Hippocampal formation (tissue), 2 donors: Measurements from ENCODE around the gene POLR3A.
A peak's percentile ranks its signal among the peaks of the same experiment; 100 is the strongest.
"Not testable (repeated sequence)": the region's sequence is repeated elsewhere in the genome, so short reads cannot be mapped to it uniquely, and the experiment has no call there.

ENCODE experiments used
- DNase-seq, 2 donors: peaks; one replicate each; lab custom pipeline; 2025; lab: John Stamatoyannopoulos, UW

The POLR3A gene

DNA sequence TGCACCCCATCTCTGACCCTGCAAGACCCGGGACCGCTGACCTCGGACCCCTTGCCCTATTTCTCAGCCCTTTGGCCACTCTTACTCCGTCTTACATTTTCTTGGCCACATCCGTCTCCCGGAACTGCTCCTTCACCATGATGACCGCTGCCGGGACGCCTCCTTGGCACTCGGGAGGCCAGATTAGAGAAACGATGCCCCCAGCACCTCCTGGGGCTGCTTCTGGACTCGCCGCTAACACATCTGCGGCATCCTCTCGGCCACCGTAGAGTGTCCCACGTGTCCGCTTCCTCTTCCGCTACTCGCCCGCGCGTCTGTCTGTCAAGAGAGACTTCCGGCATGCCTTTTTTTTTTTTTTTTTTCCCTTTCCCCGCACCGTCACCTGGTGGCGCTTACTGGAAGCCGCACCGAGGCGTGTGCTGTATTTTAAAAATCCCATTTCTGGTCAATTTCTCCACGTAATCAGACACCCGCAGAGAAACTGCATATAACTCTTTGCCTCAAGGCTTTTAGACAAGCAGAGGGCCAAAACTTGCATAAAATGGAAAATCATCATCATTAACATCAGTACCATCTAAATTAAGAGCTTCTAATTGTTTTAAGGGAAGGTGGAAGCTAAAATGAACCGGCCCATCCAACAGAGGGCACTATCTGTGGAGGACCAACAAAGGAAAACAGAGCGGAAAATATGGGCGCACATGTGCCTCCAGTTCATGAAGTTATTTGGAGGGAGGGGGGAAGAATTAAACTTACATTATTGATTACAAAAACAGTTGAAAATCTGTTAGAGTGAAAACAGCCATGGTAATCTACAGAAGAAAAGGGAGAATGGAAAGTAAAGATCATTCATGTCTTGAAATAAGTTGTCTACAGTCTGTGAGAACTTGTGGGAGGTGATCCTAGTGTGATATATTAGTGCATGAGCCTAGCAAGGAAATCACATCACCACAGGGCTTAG lies at the start of gene POLR3A:
POLR3A (minus strand) TSS at position 247 of the 958 bp plus-strand sequence; CDS start at position 139, 108 bp downstream.
- peak; percentile 84 to 88 for DNase-seq

DNA sequence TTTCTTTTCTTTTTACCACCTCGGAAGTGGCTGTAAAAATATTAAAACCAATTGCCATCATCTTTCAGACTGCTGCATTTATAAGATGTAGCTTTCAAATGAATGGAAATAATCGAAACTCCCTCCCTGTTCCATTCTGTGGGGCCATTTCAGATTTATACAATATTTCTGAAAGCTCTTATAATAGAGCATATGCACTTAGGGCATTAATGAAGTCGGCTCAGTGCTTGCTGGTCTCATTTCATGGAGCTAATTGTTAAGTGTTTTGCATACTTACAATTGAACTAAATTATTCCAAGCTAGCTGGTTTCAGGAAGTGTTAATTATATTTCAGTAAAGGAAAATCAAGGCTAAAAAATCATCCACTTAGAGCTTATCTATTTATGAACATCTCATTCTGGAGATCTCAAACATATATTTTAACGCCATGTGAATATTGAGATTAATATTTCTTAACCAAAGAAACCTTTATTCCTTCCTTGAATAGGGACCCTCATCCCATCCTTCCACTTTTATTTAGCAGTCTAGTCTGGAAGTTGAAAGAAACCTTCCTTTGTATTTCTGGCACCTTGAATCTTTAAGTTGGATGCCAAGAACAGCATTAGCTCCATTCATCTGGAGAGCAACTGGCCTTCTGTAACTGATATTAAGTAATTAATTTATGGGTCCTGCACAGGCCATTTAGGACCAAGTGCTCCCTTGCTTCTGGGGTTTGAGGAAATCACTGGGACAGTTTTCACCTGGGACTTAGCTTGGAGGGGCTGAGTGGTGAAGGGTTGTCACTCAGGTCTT lies 49.4 kb upstream of the POLR3A start:
- DNase-seq = no peak

DNA sequence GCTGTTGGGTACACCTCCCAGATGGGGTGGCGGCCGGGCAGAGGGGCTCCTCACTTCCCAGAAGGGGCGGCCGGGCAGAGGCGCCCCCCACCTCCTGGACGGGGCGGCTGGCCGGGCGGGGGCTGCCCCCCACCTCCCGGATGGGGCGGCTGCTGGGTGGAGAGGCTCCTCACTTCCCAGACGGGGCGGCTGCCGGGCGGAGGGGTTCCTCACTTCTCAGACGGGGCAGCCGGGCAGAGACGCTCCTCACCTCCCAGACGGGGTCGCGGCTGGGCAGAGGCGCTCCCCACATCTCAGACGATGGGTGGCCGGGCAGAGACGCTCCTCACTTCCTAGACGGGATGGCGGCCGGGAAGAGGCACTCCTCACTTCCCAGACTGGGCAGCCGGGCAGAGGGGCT lies 46.5 kb upstream of the POLR3A start:
- not testable (repeated sequence) for DNase-seq

DNA sequence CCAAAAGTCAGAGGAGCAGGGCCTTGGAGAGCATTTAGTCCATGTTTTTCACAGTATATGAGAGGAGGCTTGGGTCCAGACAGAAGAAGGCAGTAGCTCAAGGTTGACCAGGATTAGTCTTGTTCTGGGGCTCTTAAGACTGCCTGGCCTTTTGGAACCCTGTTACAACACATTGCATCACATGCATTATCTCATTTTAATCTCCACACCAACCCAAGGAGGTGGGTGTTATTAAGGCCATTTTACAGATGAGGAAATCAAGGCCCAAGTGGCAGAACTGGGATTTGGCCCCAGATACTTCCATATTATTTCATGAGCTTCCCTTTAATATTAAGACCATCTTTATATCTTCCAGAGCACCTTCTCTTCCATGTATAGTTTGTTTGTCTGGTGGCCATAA lies 43.2 kb upstream of the POLR3A start:
- no peak for DNase-seq

DNA sequence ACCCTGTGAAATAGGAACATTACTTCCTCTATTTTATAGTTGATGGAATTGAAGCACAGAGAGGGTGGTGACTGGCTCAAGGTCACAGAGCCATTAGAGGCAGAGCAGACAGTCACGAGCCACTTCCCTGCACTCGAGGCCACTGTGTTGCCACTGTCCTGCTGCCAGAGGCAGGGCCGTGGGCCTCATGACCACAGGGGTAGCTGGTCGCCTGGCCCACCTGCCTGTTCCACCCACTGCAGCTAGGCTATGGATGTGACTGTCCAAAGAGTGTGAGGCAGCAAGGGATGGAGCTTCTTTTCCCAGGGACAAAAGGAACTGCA lies 42.5 kb upstream of the POLR3A start:
- DNase-seq = no peak

DNA sequence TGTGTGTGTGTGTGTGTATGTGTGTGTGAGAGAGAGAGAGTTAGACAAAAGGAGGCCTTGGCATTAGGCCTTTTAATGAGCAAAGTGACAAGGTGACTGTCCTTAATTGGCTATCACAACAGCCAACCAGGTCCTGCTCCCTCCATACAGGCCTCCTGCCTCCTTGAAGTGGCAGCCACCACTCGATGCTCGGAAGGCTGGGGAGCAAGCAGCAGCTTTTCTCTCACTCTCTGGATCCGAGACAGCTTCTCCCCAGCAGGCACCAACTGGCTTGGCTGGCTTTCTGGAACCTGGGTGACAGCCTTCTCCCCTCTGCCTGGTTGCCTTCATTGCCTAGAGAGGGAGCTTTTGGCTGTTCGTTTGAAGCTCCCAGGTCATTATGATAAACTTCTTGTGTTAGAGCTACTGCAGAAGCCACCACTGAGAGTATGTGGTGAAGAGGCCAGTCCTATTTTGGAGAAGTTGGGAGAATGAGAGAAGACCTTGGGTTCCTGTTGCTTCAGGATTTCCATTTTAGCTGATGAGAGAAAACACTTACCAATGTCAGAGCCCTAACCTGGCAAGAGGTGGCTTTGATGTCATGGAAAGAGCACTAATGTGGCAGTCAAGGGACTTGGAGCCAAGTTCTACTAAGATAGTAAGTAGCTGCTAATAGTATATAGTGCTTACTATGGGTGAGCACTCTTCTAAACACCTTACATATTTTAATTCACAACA lies 42.0 kb upstream of the POLR3A start:
- no peak for DNase-seq

DNA sequence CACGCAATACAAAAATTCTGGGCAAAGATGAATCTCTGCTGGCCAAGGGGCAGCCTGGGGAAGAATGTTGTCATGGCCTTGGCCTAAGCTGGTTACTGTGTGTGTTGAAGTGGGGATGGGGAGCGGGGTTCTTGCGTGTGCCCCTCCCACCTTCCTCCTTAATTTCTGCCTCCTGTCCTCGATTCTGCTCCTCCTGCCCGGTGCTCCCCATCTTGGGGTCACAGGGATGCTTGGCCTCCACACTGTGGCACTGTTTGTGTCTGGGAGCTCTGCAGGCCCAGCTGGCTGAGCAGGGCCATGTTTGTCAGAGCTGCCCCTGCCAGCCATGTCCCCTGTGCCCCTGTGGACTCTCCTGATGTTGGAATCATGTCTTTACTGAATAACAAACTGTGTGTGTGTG lies 41.4 kb upstream of the POLR3A start:
- no peak for DNase-seq

DNA sequence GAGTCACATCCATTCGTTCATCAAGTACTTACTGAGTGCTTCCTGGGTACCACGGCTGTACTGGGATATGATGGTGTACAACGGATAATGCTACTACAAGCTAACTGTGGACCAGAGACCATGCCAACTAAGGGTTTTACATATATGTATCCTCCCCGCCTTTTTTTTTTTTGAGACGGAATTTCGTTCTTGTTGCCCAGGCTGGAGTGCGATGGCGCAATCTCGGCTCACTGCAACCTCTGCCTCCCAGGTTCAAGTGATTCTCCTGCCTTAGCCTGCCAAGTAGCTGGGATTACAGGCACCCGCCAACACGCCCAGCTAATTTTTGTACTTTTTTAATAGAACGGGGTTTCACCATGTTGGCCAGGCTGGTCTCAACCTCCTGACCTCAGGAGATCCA lies 40.7 kb upstream of the POLR3A start:
- DNase-seq = not testable (repeated sequence)

DNA sequence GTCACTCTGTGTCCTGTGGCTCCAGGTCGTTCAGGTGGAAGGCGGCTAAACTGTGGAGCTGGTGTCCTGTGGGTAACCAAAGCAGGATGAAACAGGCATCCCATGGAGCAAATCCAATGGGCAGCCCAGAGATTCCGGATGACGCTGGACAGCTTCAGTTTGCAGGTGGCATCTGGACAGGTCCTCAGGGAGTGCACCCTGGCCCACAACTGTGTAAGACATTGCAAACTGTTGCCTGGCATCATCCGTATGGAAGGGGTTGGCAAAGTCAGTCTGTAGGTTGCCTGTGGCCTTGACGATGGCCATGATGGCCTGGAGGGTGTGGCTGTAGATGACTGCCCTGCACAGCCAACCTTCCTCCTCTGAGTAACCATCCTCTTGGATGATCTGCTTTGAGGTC lies 39.8 kb upstream of the POLR3A start:
- no peak for DNase-seq

DNA sequence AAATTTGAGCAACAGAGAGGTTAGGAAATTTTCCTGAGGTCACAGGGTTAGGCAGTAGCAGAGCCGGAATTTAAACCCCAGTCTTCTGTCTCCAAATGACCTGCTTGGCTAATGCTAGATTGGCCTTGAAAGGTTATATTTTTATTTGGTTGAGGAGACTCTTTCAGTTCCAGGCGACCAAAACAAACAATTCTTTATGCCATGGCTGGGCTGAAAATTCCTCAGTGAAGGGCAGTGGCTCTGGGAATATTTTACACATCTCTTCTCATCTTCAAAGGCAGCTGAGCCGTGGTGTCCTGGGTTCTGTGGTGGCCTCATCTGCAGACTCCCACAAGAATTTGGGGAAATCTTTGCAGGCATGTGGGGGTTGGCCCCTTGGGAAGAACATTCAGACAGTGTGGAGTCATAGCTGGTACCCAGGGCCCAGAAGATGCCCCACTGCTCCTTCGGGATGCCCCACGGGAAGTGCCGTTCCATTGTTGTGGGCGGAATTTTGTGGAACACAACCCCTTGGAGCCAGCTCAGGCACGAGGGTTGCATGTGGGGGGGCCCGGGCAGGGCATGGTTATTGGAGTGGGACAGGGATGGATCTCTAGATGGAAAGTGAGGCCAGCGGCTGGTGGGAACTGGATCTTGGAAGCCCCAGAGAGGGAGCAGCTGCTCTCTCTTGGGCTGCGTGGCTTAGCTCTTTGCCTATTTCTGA lies 37.6 kb upstream of the POLR3A start:
- no peak for DNase-seq

DNA sequence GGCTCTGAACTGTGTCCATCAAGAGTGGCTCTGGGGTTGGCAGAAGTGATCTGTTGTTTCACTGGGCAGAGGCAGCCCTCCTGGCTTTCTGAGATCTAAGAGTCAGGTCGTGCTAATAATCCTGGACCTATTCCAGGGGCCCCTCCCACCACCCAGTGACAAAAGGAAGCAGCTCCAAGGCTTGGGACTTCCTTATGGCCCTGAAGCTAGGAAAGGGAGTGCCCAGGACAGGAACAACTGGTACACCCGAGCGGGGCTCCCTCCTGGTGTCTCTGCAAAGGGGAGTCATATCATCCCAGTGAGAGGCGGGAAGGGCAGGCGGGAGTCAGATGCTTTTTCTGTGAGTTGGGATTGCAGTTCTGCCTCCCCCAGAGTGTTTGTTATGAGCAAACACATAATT lies 36.7 kb upstream of the POLR3A start:
- DNase-seq = no peak

DNA sequence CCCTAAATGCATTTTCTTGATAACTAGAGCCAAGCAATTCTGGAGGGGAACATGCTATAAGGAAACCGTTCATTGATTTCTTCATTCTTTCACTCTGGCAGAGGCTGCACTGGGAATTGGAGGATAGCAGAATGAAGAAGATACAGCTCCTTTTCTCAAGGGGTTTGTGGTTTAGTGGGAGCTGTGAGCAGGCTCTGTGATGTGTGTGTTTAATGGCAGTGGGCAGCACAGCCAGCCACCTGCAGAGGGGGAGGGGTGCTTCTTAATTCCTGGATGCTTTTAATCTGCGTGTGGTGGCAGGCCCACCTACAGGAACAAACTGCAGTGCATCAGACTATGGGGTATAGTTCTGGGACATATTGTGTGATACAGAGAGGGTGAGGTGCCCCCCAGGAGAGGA lies 36.3 kb upstream of the POLR3A start:
- DNase-seq = no peak

DNA sequence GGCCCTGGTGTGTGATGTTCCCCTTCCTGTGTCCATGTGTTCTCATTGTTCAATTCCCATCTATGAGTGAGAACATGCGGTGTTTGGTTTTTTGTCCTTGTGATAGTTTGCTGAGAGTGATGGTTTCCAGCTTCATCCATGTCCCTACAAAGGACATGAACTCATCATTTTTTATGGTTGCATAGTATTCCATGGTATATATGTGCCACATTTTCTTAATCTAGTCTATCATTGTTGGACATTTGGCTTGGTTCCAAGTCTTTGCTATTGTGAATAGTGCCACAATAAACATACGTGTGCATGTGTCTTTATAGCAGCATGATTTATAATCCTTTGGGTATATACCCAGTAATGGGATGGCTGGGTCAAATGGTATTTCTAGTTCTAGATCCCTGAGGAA lies 35.6 kb upstream of the POLR3A start:
- not testable (repeated sequence) for DNase-seq

DNA sequence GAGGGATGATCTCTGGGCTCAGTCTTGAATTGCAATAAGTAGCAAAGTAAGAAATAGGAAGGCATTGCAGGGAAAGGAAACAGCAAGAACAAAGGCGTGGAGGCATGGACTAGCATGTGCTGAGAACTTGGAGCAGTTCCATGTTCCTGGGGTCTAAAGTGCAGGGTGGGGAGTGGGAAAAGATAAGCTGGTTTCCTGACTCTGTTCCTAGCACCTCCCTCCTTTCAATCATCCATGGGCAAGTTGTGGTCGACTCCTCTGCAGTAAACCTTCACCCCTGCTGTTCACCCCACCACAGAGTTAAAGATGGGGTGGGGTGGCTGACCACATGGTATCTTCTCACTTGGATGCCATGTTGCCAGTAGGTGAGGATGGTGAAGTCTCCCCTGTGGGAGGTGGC lies 33.9 kb upstream of the POLR3A start:
- no peak for DNase-seq

DNA sequence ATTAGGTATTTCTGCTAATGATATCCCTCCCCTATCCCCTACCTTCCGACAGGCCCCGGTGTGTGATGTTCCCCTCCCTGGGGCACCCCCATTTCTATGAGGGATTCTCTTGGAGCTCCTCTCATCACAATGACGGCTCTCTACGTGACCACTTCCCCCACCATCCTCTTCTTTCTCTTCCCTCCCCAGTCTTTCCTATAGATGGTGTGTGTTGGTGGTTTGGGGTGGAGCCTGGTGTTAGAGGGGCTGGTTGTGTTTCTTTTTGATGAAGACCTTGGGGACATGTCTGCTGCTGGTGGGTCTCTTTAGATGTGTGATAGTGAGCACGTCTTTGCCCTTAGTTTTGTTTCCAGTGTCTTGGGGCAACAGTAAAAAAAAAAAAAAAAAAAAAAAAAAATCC lies 33.0 kb upstream of the POLR3A start:
- DNase-seq = no peak

DNA sequence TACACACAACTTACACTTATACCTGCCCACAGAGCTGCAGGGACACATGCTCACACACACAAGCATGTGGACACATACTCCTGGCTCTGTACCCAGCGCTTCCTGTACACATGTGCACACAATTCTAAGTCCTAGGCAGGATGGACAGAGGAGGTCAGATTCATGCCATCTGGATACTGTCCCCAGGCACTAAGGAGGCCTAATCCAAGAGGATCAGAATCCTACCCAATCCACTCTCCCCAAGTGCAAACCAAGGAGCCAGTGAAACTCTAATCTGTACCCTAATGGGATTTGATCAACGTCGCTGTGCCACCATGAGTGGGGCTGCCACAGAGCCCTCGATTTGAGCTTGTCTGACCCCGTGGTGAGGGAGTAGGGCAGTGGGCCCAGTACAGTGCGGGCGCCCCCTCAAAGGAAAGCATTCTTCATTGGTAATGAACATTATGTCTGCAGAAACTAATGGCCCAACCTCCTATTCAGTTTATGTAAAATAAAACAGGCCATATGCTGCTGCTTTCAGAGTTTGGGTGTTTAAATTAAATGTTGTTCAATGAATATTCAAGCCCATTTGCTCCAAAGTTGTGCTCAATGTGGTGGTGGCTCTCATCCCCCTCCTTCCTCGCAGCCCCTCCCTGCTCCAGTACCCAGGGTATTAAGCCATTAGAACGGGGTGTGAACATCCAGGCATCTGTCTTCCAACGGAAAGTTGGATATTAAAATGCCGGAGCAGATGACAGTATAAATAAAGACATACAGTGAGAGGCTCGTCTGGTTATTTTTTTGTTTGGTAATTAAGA lies 30.8 kb upstream of the POLR3A start:
- no peak for DNase-seq

DNA sequence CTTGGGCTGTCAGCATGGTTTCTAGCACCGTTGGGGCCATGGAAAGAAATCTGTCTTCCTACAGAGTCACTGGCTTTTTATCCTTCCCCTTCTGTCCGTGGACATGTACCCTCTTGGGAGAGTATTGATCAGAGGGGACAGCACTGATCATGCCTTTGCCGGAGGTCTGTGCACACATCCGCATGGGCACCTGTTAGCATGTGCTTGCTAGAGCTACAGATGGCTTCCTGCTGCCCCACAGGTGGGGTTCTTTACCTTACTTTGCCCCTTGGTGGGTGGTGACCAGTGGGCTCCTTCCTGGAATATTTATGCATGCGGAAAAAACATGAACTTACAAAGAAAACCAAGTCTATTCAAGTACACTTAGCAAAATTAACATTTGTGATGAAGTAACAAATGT lies 29.2 kb upstream of the POLR3A start:
- no peak for DNase-seq

DNA sequence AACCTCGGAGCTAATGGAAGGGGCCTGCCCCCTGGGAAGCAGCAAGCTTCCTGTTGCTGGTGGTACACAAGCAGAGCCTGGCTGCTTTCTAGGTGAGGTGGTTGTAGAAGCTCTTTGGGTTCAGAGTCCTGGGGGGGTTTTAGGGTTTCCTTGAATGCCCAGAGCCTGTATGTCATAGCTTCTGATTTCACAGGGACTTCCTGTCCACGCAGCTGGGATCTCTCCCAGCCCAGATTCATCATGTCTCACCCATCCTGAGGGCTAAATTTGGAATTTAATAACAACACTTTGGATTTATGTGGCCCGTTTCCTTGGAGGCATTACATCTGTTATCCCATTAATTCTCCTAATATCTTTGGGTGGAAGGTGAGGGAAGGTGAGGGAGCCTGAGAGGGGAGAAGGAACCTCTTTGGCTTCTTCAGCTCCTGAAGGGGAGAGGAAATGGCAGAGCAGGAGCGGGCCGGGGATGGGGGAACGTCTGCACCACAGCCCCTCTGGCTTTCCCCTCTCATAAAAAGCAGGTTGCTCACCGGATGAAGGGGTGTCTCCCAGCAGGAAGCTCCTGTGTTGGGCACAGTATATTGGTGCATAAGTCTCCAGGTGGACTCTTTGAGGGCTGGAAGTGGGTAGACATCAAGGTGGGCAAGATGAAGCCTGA lies 24.0 kb upstream of the POLR3A start:
- no peak for DNase-seq

DNA sequence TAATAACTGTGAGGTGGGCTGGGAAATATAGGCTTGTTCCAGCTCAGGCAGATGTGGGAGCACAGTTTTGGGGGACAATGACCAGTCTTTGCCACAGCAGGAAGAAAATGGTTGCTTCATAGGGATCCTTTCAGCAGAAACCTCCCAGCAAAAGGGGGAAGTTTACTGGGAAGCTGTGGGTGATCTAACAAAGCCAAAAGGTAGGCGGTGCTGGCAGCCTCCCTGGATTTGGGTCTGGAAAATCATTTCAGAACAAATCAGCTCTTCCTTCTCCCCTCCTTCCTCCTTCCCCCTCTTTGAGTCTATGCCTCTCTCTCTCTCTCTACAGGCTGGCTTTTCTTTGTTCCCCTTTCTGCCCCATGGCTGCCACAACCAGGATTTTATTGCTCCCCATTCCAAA lies 20.5 kb upstream of the POLR3A start:
- no peak for DNase-seq

DNA sequence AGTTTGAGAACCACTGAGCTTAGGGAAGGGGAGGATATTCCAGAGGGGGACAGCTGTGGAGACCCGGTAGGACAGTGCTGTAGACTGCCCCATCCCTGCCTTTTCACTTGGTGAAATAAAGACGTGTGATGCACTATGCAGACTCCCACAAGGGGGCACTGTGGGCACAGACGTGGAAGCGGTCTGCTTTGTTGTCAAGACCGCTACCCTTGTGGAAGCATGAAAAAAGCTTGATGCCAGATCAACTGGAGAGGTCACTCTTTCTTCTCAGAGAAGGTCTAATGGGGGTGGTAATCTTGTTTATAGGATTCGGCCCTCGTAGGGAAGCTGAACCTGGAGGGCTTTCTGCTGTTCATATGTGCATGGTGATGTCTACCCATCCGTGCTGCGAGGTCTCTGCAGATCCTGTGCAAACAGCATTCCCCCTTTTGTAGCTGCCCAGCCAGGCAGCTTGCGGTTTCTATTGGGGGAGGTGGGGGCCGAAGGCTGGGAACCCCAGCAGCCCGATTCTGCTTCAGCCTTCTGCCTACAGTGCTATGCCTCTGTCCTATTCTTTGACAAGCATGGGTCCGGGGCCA lies 18.1 kb upstream of the POLR3A start:
- DNase-seq = peak; percentile 84 to 85
